ENCODE data around the gene CDK14.

Gene CDK14

GRCh38 chr7:91206361-91206960 lies 610.3 kb downstream of the CDK14 start:
- DNase-seq (ENCODE audit: low spot score) = no peak

GRCh38 chr7:91212582-91212981 lies 616.5 kb downstream of the CDK14 start:
- DNase-seq (ENCODE audit: low spot score) = no peak

- no peak for DNase-seq (ENCODE audit: low spot score)
Measured at GRCh38 chr7:91226411-91226810, 630.3 kb downstream of the CDK14 start.

DNA sequence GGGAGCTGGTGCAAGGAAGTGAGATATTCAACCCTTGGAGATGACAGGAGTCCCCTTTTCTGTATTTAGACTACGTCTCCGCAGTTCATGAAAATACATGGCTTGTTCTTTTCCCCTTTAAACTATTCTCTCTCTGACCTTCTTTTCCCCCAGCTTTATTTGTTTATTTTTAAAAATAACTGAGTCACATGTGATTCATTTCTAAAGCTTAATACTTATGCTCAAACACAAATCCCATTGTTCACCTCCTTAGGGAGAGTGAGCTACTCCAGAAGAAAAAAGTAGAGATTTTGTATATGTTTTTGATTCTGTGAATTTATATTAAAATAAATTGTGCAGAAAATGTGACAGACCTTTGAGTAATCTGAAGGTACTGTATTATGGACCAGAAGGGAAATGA lies 632.2 kb downstream of the CDK14 start:
- DNase-seq (ENCODE audit: low spot score) = no peak

GRCh38 chr7:91228927-91229558 lies 632.9 kb downstream of the CDK14 start:
- no peak for DNase-seq (ENCODE audit: low spot score)

DNA sequence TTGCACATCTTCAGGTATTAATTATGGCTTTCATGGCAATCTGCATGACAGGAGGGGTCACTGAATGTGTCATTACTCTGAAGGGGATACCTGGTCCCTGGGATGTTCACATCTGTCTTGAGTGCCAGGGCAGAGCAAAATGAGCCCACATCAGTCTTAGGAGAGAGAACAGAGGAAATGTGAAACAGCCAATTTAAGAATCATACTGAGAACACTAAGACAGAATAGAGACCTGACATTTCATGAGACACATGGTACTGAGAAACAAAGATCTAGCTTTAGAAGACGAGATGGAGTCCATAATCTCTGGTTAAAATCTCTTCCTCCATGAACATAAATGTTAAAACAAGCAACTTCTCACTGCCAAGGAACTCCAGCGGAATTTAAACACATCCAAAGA lies 634.0 kb downstream of the CDK14 start:
- no peak for DNase-seq (ENCODE audit: low spot score)

DNA sequence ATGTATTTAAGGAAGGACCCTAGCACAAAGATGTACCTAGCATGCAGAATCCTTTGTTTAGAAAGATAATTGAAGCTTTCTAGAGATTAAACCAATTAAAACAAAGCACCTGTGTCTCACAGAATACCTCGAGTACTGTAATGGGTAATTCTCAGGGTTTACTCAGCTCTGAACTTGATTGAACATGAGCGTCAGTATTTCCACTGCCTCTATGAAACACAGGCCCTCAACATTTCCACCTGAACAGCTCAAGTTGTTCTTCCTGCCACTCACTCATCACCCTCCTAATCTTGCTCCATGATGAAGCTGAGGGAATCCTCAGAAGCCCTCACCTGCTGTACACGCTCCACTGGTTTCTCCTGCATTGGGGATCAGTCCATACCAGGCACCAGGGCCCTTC lies 634.4 kb downstream of the CDK14 start:
- no peak for DNase-seq (ENCODE audit: low spot score)

DNA sequence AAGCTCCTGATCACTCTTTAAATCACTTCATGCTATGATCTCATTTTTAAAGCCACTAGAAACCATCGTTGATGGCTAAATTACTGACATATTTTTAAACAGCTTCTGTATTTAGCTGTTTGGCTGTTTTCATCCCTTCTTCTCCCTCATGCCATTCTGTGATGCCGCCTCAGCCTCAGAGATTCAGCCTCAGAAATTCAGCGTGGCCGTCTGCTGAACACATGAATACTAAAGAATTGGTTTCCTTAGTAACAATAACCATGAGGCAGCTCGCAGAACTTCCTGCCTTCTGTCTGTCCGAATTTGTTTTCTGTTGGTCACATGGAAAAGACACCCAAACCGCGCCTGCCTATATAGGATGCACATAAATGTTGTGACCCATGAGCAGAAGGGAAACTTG lies 637.1 kb downstream of the CDK14 start:
- no peak for DNase-seq (ENCODE audit: low spot score)

- DNase-seq (ENCODE audit: low spot score) = no peak
Measured at GRCh38 chr7:91235211-91235832, 639.2 kb downstream of the CDK14 start.

DNA sequence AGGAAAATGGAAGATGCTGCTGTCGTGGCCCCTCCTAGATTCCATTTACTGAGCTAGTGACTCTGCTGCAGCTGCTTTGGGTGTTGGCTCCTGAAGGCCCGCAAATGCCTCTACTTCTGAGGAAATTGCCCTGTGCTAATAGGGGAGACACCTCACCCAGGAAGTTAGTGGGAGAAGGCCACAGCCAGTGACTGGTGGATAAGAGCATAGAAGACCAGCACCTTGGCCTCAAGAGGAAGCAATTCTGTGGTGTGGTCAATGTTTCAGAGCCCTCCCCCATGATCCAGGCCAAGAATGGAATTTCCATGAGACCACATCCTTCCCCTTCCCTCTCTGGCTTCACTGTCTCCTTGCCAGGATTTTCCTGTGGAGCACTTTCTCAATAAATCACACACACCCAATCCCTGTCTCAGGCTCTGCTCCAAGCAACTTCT lies 643.1 kb downstream of the CDK14 start:
- DNase-seq (ENCODE audit: low spot score) = no peak

GRCh38 chr7:91239772-91240171 lies 643.7 kb downstream of the CDK14 start:
- no peak for DNase-seq (ENCODE audit: low spot score)

GRCh38 chr7:91240376-91240941 lies 644.3 kb downstream of the CDK14 start:
- no peak for DNase-seq (ENCODE audit: low spot score)

GRCh38 chr7:91242097-91242844 lies 646.1 kb downstream of the CDK14 start:
- no peak for DNase-seq (ENCODE audit: low spot score)

- DNase-seq (ENCODE audit: low spot score) = no peak
Measured at GRCh38 chr7:91243591-91244301, 647.6 kb downstream of the CDK14 start.

DNA sequence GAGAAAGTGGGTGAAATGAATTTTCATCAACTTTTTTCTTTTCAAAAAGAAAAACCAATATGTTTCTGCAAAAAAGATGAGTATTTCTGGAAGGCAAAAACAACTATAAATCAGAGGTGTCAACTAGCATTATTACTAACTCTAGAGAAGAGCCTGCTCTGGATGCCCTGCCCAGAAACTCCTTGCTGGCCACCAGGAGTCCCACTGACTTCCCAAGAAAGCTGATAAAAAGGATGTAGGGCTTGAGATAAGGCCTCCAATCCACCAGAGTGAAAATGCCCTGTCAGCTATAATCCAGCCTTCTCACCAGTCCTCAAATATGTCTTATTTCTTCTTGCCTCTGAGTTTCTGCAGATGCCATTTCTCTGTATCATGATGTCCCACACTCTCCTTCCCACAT lies 651.4 kb downstream of the CDK14 start:
- no peak for DNase-seq (ENCODE audit: low spot score)

DNA sequence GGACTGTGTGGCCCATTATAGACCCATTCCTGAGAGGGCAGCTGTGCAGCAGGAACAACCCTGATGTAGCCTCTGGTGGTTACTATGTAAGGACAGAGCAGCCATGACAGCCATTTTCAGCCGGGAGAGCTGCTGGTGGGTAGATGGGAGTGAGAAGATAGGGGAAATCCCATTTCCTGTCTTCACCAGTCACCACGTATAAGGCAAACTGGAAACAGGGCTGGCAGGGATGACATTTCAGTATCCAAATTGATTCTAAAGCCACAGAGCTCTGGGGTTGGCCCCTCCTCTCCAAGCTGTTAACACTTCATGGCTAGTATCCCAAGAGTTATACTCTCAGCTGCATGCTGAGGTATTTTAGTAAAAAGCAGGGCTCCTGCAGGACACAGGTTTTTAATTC lies 652.9 kb downstream of the CDK14 start:
- no peak for DNase-seq (ENCODE audit: low spot score)

GRCh38 chr7:91249506-91250233 lies 653.5 kb downstream of the CDK14 start:
- no peak for DNase-seq (ENCODE audit: low spot score)

DNA sequence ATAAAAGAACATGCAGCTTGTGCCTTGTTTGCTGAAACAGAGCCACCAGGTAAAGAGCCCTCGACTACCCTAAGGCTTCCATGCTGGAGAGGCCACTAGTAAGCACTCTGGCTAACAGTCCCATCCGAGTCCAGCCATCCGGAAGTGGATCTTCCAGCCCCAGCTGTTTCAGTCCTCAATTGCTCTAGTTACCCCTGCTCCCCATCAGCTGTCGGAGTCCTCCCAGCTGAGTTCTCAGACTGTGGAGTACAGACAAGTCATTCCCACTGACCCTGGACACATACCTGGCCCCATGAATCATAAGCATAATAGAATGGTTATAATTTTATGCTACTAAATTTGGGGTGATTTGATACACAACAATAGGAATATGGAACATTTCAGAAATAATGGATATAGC lies 654.6 kb downstream of the CDK14 start:
- DNase-seq (ENCODE audit: low spot score) = no peak

GRCh38 chr7:91251877-91252276 lies 655.8 kb downstream of the CDK14 start:
- DNase-seq (ENCODE audit: low spot score) = no peak

Data from hematopoietic multipotent progenitor cell treated with erythropoietin and hydrocortisone succinate and interleukin-3 and kit ligand, for 17 days (in vitro differentiated cells).